ENCODE data around the gene NABP2.

GRCh38 chr12:56189099-56189917 lies 34.8 kb upstream of the NABP2 start, which contains the start of gene SMARCC2:
- peak; percentile 100 for TF ChIP-seq CTCF (IDR thresholded peaks at IDR 0.05)
- TF ChIP-seq ZFX (IDR thresholded peaks at IDR 0.05; ENCODE audit: borderline replicate concordance) = no peak

All from 22Rv1 (cell line).